ENCODE data around the gene PIP4P1.

- no peak for TF ChIP-seq CTCF (IDR thresholded peaks at IDR 0.05; ENCODE audit: low read depth, low read length, poor library complexity, severe bottlenecking)
- TF ChIP-seq EZH2phosphoT487 (IDR thresholded peaks at IDR 0.05; ENCODE audit: borderline replicate concordance, low read length) = no peak
These were observed 14.3 kb downstream of the PIP4P1 start for GRCh38 chr14:20446889-20447288.
